ENCODE data around the gene CDC20.

Gene CDC20

GRCh38 chr1:43339584-43340232 lies 19.1 kb upstream of the CDC20 start:
- Histone ChIP-seq H3K9ac (ENCODE audit: low read length) (no peak overlapping the region), H3K79me2 (ENCODE audit: insufficient read depth, low read length) (no peaks in the 10 kb centered on the region), H3K27ac (ENCODE audit: low read depth, low read length, poor library complexity, severe bottlenecking) (no peak overlapping the region), H3F3A (ENCODE audit: insufficient read depth, low read length) (no peaks in the 10 kb centered on the region), H2AFZ (ENCODE audit: low read length) (no peak overlapping the region), H3K4me1 (ENCODE audit: insufficient read depth, low read length, severe bottlenecking) (no peaks in the 10 kb centered on the region), H3K27me3 (ENCODE audit: insufficient read depth, low read length) (no peaks in the 10 kb centered on the region), H3K36me3 (ENCODE audit: insufficient read depth, low read length) (no peaks in the 10 kb centered on the region), H3K4me3 (ENCODE audit: low read depth, low read length, poor library complexity, severe bottlenecking) (no peak overlapping the region), H4K20me1 (ENCODE audit: insufficient read depth, low read length) (no peaks in the 10 kb centered on the region), H3K9me2 (ENCODE audit: low read depth, low read length) (no peaks in the 10 kb centered on the region), H3K4me2 (ENCODE audit: low read length) (no peak overlapping the region), H3K9me3 (ENCODE audit: low read length) (no peaks in the 10 kb centered on the region)
- TF ChIP-seq EZH2 (IDR thresholded peaks at IDR 0.05; ENCODE audit: borderline replicate concordance, low read length) (no peak), CTCF (IDR thresholded peaks at IDR 0.05; ENCODE audit: low read length) (no peak)

DNA sequence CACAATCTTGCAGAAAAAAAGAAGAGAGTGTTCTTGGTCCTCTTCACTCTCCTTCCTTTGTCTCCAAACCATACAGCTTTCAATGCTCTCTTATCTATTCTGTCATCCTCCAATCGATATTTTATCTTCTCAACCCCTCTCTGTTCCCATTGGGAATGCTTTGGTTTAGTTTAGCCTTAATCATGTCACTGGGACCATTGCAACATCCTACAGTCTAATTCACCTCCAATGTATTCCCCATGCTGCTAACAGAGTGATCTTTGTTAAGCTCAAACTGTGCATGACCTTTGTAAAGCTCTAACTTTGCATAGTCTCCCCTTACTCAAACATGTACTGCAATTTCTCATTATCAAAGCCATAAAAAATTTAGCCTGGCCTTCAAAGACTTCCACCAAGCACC lies 18.2 kb upstream of the CDC20 start:
- Histone ChIP-seq H3K4me3 (ENCODE audit: low read depth, low read length, poor library complexity, severe bottlenecking) (no peak overlapping the region), H2AFZ (ENCODE audit: low read length) (no peak overlapping the region), H3K79me2 (ENCODE audit: insufficient read depth, low read length) (no peaks in the 10 kb centered on the region), H3K4me2 (ENCODE audit: low read length) (no peak overlapping the region), H3K36me3 (ENCODE audit: insufficient read depth, low read length) (no peaks in the 10 kb centered on the region), H3K9ac (ENCODE audit: low read length) (no peak overlapping the region), H3K9me3 (ENCODE audit: low read length) (no peaks in the 10 kb centered on the region), H3K27me3 (ENCODE audit: insufficient read depth, low read length) (no peaks in the 10 kb centered on the region), H4K20me1 (ENCODE audit: insufficient read depth, low read length) (no peaks in the 10 kb centered on the region), H3K9me2 (ENCODE audit: low read depth, low read length) (no peaks in the 10 kb centered on the region), H3F3A (ENCODE audit: insufficient read depth, low read length) (no peaks in the 10 kb centered on the region), H3K4me1 (ENCODE audit: insufficient read depth, low read length, severe bottlenecking) (no peaks in the 10 kb centered on the region), H3K27ac (ENCODE audit: low read depth, low read length, poor library complexity, severe bottlenecking) (no peak overlapping the region)
- TF ChIP-seq EZH2 (IDR thresholded peaks at IDR 0.05; ENCODE audit: borderline replicate concordance, low read length) (no peak), CTCF (IDR thresholded peaks at IDR 0.05; ENCODE audit: low read length) (no peak)

- H3K9ac ChIP-seq (ENCODE audit: low read length): no peak overlapping the region
- H3K27ac ChIP-seq (ENCODE audit: low read depth, low read length, poor library complexity, severe bottlenecking): no peak overlapping the region
- no peaks in the 10 kb centered on the region for H4K20me1 ChIP-seq (ENCODE audit: insufficient read depth, low read length)
- H3K36me3 ChIP-seq (ENCODE audit: insufficient read depth, low read length): no peaks in the 10 kb centered on the region
- H3K79me2 ChIP-seq (ENCODE audit: insufficient read depth, low read length): no peaks in the 10 kb centered on the region
- H3K9me2 ChIP-seq (ENCODE audit: low read depth, low read length): no peaks in the 10 kb centered on the region
- H2AFZ ChIP-seq (ENCODE audit: low read length): no peak overlapping the region
- H3K9me3 ChIP-seq (ENCODE audit: low read length): no peaks in the 10 kb centered on the region
- no peaks in the 10 kb centered on the region for H3F3A ChIP-seq (ENCODE audit: insufficient read depth, low read length)
- H3K27me3 ChIP-seq (ENCODE audit: insufficient read depth, low read length): no peaks in the 10 kb centered on the region
- H3K4me3 ChIP-seq (ENCODE audit: low read depth, low read length, poor library complexity, severe bottlenecking): no peak overlapping the region
- no peak overlapping the region for H3K4me2 ChIP-seq (ENCODE audit: low read length)
- H3K4me1 ChIP-seq (ENCODE audit: insufficient read depth, low read length, severe bottlenecking): peaks cover 11% of the 10 kb centered on the region
- TF ChIP-seq CTCF (IDR thresholded peaks at IDR 0.05; ENCODE audit: low read length): no peak
Measured at GRCh38 chr1:43344267-43344850, 14.4 kb upstream of the CDC20 start.

All from OCI-LY1 (cell line).